Measurements from ENCODE around the gene C10orf67. TPM values are rescaled to one million over a fixed set of nuclear protein-coding genes. Genes with fewer than 3 reads are reported as not detected.
"Not testable (repeated sequence)": the region's sequence is repeated elsewhere in the genome, so short reads cannot be mapped to it uniquely, and the experiment has no call there.

Gene C10orf67
- total and polyA plus RNA-seq, 5 donors: 0.18 to 0.66 (median 0.33) TPM

DNA sequence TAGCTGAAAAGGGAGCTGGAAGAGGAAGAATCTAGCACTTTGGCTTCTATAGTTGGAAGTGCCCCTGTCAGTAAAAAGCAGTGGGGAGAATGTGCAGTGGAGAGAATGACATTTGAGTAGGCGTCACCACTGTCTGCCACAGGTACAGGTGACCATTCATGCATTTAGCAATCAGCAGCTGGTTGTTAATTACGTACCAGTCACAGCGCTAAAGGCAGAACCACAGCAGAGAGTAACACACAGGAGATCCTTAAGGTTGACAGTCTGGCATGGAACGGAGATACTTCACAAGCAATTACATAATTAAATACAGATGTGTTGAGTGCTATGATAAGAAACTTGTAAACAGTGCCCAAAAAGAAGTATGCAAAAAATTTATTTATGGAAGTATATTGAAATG is 24.8 kb downstream of the C10orf67 start:
- intact Hi-C loops (cut with DNase I): loop anchor here in 2 of 4 donors (5.0 kb wide), 2 partner anchors 202 to 382 kb away; no protein-coding TSS in a partner anchor
- Histone ChIP-seq H3K27me3 (ENCODE audit: control insufficient read depth, insufficient read depth) (no peaks in the 10 kb centered on the region), H3K4me1 (ENCODE audit: control insufficient read depth, insufficient read depth, low read length) (no peaks in the 10 kb centered on the region), H3K27ac (ENCODE audit: low read length) (no peak overlapping the region), H3K4me3 (ENCODE audit: low read length) (no peak overlapping the region), H3K9me3 (ENCODE audit: control insufficient read depth, low read length) (no peaks in the 10 kb centered on the region)
- 75% methylated on average over 4 of the region's 4 CpGs for WGBS
- DNase-seq (no peak), ATAC-seq (no peak)

DNA sequence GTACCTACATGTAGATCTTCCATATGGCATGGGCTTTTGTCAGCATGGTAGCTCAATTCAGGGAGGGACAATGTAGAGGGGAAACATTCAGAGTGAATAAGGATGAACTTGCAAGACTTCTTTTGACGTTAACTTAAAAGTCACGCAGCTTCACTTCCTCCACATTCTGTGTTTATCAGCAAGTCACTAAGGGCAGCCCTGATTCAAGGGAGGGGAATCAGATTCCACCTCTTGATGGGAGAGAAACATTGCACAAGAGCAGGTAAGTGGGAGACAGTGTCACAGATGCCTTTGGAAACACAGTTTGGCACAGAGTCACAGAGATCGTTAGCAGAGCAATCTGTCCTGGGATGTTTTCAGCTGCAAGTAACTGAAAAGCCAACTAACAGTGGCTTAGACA is 26.2 kb downstream of the C10orf67 start:
- no peaks in the 10 kb centered on the region for H3K9me3 ChIP-seq (ENCODE audit: control insufficient read depth, low read length)
- DNase-seq (no peak), ATAC-seq (no peak)
- no peaks in the 10 kb centered on the region for H3K27me3 ChIP-seq (ENCODE audit: control insufficient read depth, insufficient read depth)
- H3K27ac ChIP-seq (ENCODE audit: low read length): no peak overlapping the region
- WGBS: 48% methylated on average over 3 of the region's 3 CpGs
- H3K4me3 ChIP-seq (ENCODE audit: low read length): no peak overlapping the region
- no peaks in the 10 kb centered on the region for H3K4me1 ChIP-seq (ENCODE audit: control insufficient read depth, insufficient read depth, low read length)
- intact Hi-C loops (cut with DNase I): loop anchor here in 2 of 4 donors (5.0 kb wide), 2 partner anchors 204 to 384 kb away; no protein-coding TSS in a partner anchor

DNA sequence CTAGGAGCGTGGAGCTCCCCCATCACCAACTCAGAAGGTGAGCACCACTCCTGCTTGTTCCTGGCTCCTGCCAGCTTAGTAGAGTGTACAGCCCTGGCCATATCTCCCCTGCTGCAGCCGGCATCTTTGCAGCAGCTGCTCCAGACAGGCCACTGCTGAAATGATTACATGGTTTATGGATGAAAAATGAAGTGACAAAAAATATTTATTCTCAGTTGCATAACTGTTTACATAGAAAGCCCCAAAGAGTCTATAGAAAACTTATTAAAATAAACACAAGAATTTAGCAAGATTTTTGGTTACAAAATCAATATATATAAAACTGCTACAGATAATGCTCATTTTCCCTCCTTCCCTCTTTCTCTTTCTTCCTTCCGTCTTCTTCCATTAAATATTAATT is 27.2 kb downstream of the C10orf67 start:
- no peaks in the 10 kb centered on the region for H3K4me1 ChIP-seq (ENCODE audit: control insufficient read depth, insufficient read depth, low read length)

DNA sequence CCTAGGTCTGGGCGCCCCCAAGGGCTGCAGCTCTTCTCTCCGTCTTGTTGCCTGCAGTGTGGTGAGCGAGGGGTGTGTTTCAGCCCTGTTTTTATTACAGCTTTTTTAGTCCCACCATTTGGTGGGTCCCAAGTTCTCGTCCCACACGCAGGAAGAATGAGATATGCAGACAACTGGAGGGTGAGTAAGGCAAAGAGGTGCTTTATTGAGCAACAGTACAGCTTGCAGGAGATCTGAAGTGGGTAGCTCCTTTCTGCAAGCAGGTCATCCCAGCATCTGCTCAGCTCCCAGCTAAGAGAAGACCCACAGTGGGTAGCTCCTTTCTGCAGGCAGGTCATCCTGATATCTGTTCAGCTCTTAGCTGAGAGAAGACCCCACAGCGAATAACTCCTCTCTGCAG is 28.2 kb downstream of the C10orf67 start:
- Histone ChIP-seq H3K27ac (ENCODE audit: low read length) (no peak overlapping the region), H3K4me3 (ENCODE audit: low read length) (no peak overlapping the region), H3K27me3 (ENCODE audit: control insufficient read depth, insufficient read depth) (no peaks in the 10 kb centered on the region), H3K9me3 (ENCODE audit: control insufficient read depth, low read length) (no peaks in the 10 kb centered on the region), H3K4me1 (ENCODE audit: control insufficient read depth, insufficient read depth, low read length) (no peaks in the 10 kb centered on the region)
- ATAC-seq (no peak), DNase-seq (no peak)
- WGBS: 84% methylated on average over 6 of the region's 6 CpGs
- intact Hi-C loops (cut with DNase I): loop anchor here in 2 of 4 donors (5.0 kb wide), 2 partner anchors 206 to 386 kb away; no protein-coding TSS in a partner anchor

More for the DNA sequence above, 27.2 kb downstream of the C10orf67 start:
- H3K9me3 ChIP-seq (ENCODE audit: control insufficient read depth, low read length): no peaks in the 10 kb centered on the region
- ATAC-seq (no peak), DNase-seq (no peak)
- intact Hi-C loops (cut with DNase I): loop anchor here in 2 of 4 donors (5.0 kb wide), 2 partner anchors 205 to 385 kb away; no protein-coding TSS in a partner anchor
- H3K27ac ChIP-seq (ENCODE audit: low read length): no peak overlapping the region
- WGBS: 80% methylated on average over 3 of the region's 3 CpGs
- no peaks in the 10 kb centered on the region for H3K27me3 ChIP-seq (ENCODE audit: control insufficient read depth, insufficient read depth)
- no peak overlapping the region for H3K4me3 ChIP-seq (ENCODE audit: low read length)

DNA sequence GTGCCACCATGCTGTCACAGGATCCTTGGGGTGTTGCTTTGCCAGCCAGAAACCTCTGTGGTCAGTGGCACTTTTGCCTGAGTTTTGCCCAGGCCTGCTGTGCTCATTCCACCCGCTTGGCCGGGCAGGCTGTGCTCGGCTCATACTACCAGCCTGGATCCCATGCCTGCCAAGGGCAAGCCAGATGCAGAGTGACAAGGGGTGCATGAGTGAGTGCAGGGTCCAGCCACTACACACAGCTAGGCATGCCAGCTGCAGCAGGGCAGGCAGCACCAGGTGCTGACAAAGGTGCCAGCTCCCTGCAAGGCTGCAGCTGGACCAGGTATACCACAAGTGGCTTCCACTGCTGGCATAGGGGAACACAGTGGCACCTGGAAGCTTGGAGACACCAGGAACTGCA is 28.6 kb downstream of the C10orf67 start:
- Histone ChIP-seq H3K27ac (ENCODE audit: low read length) (no peak overlapping the region), H3K9me3 (ENCODE audit: control insufficient read depth, low read length) (no peaks in the 10 kb centered on the region), H3K27me3 (ENCODE audit: control insufficient read depth, insufficient read depth) (no peaks in the 10 kb centered on the region), H3K4me3 (ENCODE audit: low read length) (no peak overlapping the region), H3K4me1 (ENCODE audit: control insufficient read depth, insufficient read depth, low read length) (no peaks in the 10 kb centered on the region)
- intact Hi-C loops (cut with DNase I): loop anchor here in 3 of 4 donors (2.0 to 5.0 kb wide), 3 partner anchors 206 to 386 kb away; no protein-coding TSS in a partner anchor
- no peak for DNase-seq
- 95% methylated on average over 3 of the region's 3 CpGs for WGBS
- no peak for ATAC-seq

DNA sequence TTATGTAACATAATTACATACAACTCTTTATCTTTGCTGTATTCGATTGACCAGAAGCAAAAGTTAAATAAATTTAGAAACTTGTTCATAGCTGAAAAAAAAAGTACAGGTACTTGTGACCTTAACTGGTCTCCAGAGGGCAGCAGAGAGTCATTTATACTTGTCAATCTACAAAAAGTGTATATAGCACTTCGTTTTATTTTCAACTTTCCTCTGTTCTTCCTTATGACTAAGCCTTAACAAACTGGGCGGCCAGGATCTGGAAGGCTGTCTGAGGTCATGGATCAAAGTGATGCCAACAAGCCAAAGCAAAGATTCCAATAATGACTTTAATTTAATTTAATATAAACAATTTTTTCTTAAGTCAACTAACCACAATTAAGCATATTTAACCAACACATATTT is 29.8 kb downstream of the C10orf67 start:
- DNase-seq (no peak), ATAC-seq (peak; percentile 41 to 60)
- Histone ChIP-seq H3K27ac (ENCODE audit: low read length) (no peak overlapping the region), H3K4me3 (ENCODE audit: low read length) (no peak overlapping the region), H3K4me1 (ENCODE audit: control insufficient read depth, insufficient read depth, low read length) (peaks cover 4% of the 10 kb centered on the region), H3K27me3 (ENCODE audit: control insufficient read depth, insufficient read depth) (no peaks in the 10 kb centered on the region), H3K9me3 (ENCODE audit: control insufficient read depth, low read length) (no peaks in the 10 kb centered on the region)
- intact Hi-C loops (cut with DNase I): loop anchor here (2.0 to 5.0 kb wide), 5 partner anchors 207 to 387 kb away; no protein-coding TSS in a partner anchor
- 1% methylated on average over 3 of the region's 3 CpGs for WGBS

DNA sequence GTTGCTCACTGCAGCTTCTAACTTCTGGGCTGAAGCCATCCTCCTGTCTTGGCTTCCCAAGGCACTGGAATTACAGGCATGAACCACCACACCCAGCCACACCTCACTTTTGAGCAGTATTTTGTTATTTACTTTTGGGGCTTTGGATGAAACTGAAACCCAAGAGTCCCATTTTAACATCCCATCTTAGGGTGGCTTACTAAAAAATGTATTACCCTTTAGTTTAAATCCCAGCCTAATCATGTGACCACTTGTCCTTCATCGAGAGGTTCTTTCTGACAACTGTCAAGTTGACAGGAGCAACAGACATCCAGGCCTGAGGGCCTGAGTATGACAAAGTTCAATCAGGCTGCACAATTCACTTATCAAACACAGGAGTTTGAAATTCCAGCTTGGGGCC is 33.6 kb downstream of the C10orf67 start:
- no peak overlapping the region for H3K4me3 ChIP-seq (ENCODE audit: low read length)
- intact Hi-C loops (cut with DNase I): loop anchor here in 3 of 4 donors (5.0 kb wide), 3 partner anchors 216 to 391 kb away; no protein-coding TSS in a partner anchor
- ATAC-seq (no peak), DNase-seq (no peak)
- WGBS: 66% methylated on average over 1 of the region's 1 CpG
- H3K9me3 ChIP-seq (ENCODE audit: control insufficient read depth, low read length): no peaks in the 10 kb centered on the region
- H3K27ac ChIP-seq (ENCODE audit: low read length): no peak overlapping the region
- peaks cover 4% of the 10 kb centered on the region for H3K4me1 ChIP-seq (ENCODE audit: control insufficient read depth, insufficient read depth, low read length)
- no peaks in the 10 kb centered on the region for H3K27me3 ChIP-seq (ENCODE audit: control insufficient read depth, insufficient read depth)

DNA sequence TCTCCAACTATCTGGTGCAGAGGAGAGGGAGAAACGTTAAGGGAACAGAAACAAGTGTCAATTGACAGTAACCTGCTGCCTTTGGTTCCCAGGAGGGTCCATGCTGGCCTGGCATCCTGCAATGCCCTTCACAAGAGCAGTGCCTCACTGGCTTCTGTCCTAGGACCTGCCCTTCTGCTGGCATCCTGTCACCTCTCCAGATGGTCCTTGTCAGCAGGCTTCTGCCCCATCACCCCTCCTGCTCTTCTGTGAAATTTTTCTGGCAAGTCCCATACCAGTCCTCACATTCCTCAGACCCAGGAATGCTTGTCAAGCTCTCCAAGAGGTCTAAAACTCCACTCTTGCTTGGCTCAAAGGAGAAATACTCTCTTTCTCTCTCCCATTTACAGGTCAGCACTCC is 34.2 kb downstream of the C10orf67 start:
- Histone ChIP-seq H3K4me3 (ENCODE audit: low read length) (no peak overlapping the region), H3K27ac (ENCODE audit: low read length) (no peak overlapping the region), H3K9me3 (ENCODE audit: control insufficient read depth, low read length) (no peaks in the 10 kb centered on the region), H3K4me1 (ENCODE audit: control insufficient read depth, insufficient read depth, low read length) (peaks cover 4% of the 10 kb centered on the region), H3K27me3 (ENCODE audit: control insufficient read depth, insufficient read depth) (no peaks in the 10 kb centered on the region)
- WGBS: 11% methylated on average over 1 of the region's 1 CpG
- DNase-seq: no peak
- intact Hi-C loops (cut with DNase I): loop anchor here in 3 of 4 donors (5.0 kb wide), 3 partner anchors 217 to 392 kb away; no protein-coding TSS in a partner anchor
- peak in 1 of 2 donors; percentile 47 for ATAC-seq

DNA sequence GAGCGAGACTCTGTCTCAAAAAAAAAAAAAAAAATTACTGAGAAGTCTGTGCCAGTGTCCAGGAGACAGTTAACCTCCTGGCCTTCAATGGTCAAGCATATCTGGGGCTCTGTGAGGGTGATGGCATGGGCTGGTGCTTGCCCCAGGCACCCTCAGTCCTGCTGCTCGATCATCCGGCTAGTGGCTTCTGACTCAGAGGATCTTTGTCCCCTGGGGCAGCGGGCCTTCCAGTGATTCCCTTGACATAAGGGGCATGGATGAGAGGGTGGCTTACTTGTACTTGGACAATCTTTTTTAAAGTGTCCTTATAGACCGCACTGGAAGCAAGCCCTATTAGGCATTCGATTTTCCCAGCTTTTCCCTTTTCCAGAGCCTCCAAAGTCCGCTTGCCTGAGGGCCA is 44.6 kb downstream of the C10orf67 start:
- H3K27me3 ChIP-seq (ENCODE audit: control insufficient read depth, insufficient read depth); H3K27ac ChIP-seq (ENCODE audit: low read length); intact Hi-C loops (cut with DNase I); H3K4me1 ChIP-seq (ENCODE audit: control insufficient read depth, insufficient read depth, low read length); ATAC-seq; H3K9me3 ChIP-seq (ENCODE audit: control insufficient read depth, low read length); DNase-seq; H3K4me3 ChIP-seq (ENCODE audit: low read length): not testable (repeated sequence)
- WGBS: 90% methylated on average over 7 of the region's 7 CpGs

DNA sequence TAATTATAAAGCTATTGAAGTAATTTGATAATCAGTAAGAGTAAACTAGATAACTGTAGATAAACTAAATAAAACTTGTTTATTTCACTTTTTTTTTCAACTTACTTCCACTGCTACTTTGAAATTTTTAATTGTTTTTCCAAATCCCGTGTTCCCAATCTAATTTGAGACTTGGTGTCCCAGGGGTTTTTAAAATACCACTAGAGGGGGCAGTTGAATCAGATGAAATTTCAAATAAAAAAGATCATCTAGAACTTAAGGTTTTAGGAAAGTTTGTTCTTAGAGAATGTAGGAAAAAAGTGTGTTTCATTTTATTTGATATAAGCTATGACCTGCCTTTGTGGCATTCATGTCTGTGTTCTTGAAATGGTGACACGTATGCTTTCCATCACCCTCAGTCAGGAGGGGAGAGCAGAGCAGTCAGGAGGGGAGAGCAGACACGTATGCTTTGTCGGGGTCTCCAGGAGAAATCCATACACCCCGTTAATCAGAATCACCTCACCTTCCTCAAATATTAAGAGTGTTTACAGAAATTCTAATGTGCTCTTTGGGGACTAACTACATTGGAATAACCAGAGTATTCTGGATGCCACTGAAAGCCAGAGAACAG is 49.9 kb downstream of the C10orf67 start:
- no peak for DNase-seq
- ATAC-seq: no peak
- no peaks in the 10 kb centered on the region for H3K27me3 ChIP-seq (ENCODE audit: control insufficient read depth, insufficient read depth)
- WGBS: 51% methylated on average over 5 of the region's 5 CpGs
- no peak overlapping the region for H3K27ac ChIP-seq (ENCODE audit: low read length)
- no peaks in the 10 kb centered on the region for H3K9me3 ChIP-seq (ENCODE audit: control insufficient read depth, low read length)
- H3K4me3 ChIP-seq (ENCODE audit: low read length): no peak overlapping the region
- intact Hi-C loops (cut with DNase I): no loop called here
- no peaks in the 10 kb centered on the region for H3K4me1 ChIP-seq (ENCODE audit: control insufficient read depth, insufficient read depth, low read length)

DNA sequence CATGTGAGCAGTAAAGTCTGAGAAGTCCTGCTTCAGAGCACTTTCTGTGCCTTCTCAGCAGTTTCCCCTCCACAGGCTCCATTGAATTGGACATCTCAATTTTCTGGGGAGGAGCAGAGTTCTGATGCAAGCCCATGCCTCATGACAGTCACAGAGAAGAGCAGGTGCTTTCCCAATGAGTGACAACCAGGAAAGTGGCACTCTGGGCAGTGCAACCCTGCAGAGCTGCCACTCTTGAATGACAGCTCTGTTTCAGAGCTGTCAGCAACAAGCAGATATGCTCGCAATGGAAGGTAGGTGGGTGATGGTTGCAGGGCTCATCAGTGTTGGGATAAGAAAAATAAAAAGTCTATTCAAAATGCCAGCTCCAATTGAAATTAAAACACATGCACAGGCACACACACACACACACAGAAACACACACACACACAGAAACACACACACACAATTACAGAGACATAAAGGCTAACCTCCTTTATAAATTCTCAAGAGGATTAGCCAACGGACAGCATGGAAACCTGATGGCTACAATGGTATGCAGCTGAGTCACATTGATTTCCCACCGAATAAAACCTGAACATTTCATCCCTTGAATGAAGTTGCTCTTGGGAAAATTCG is 50.5 kb downstream of the C10orf67 start:
- H3K4me1 ChIP-seq (ENCODE audit: control insufficient read depth, insufficient read depth, low read length): no peaks in the 10 kb centered on the region
- H3K27me3 ChIP-seq (ENCODE audit: control insufficient read depth, insufficient read depth): no peaks in the 10 kb centered on the region
- WGBS: 53% methylated on average over 4 of the region's 4 CpGs
- H3K4me3 ChIP-seq (ENCODE audit: low read length): no peak overlapping the region
- intact Hi-C loops (cut with DNase I): no loop called here
- no peak for ATAC-seq
- no peak overlapping the region for H3K27ac ChIP-seq (ENCODE audit: low read length)
- no peaks in the 10 kb centered on the region for H3K9me3 ChIP-seq (ENCODE audit: control insufficient read depth, low read length)
- no peak for DNase-seq
